NCI-H128 (cell line): ENCODE results near the gene MAPKAPK2.

Experiments used
- DNase-seq: peaks from one replicate; lab custom pipeline; 2025; ENCODE audit not compliant: unreplicated experiment; lab: John Stamatoyannopoulos, UW

The MAPKAPK2 gene

DNA sequence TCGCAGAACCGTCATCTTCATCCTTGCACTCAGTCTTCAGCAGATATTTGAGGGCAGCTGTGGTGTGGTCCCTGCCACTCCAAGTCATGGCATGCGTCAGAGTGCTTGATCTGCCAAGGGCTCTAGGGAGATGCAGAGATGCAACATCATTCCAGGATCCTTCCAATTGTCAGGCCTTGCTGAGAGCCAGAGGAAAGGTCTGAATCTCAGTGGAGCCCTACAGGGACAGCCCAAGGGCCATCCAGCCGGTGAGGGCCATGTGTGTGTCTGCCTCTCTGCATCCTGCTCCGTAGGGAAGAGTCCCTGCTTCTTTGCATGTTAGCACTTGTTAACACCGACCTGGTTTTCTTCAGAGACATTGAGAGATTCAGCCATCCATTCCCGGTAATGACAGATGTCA lies 17.6 kb downstream of the MAPKAPK2 start:
- DNase-seq, result no peak

DNA sequence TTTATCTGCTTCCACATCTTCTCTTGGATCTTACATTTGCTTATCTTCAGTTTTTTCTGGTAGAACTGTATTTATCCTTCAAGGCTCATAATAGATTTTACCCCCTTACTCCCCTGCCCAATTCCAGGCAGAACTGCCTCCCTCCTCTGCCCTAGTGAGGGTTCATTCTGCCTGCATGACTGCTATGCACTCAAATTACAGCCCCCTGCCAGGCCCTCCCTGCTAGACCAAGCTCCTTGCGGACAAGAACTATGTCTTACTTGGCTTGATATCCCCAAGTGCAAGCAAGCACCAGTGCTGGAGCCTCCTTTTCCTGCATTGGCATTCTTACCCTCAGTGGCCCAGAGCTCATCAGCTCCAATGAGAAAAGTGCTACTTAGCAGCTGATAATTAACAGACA lies 18.1 kb downstream of the MAPKAPK2 start:
- DNase-seq, result no peak

GRCh38 chr1:206703661-206704060 lies 19.0 kb downstream of the MAPKAPK2 start:
- DNase-seq, result no peak

GRCh38 chr1:206704226-206704625 lies 19.5 kb downstream of the MAPKAPK2 start:
- no peak for DNase-seq

- DNase-seq, result peak; percentile 88
Observed at GRCh38 chr1:206705191-206705590, 20.5 kb downstream of the MAPKAPK2 start.

GRCh38 chr1:206705726-206706297 lies 21.1 kb downstream of the MAPKAPK2 start:
- no peak for DNase-seq

DNA sequence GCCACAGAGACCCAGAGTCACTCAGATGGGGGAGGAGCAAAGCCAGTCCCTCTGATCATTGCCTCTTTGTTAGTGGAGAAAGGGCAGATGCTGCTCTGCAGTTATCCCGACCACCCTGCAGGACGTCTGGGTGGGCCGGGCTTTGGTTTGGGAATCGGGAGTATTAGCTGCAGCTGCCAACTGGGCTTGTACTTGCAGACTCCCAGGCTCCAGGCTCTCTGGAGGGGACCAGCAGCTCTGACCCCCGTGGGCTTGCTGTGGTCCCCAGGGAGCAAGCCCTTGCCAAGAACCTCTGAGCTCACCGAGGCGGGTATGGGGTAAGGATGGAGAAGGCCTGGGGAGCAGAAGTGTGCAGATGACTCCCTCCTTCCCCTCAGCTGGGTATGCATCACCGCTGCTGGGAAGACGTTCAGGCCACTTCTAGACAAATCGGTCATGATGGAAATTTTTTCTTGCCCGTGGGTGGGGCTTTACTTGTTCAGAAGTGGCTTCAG lies 21.6 kb downstream of the MAPKAPK2 start:
- no peak for DNase-seq

GRCh38 chr1:206706806-206707366 lies 22.2 kb downstream of the MAPKAPK2 start:
- no peak for DNase-seq

- DNase-seq, result no peak
Observed at GRCh38 chr1:206708058-206708457, 23.4 kb downstream of the MAPKAPK2 start.

DNA sequence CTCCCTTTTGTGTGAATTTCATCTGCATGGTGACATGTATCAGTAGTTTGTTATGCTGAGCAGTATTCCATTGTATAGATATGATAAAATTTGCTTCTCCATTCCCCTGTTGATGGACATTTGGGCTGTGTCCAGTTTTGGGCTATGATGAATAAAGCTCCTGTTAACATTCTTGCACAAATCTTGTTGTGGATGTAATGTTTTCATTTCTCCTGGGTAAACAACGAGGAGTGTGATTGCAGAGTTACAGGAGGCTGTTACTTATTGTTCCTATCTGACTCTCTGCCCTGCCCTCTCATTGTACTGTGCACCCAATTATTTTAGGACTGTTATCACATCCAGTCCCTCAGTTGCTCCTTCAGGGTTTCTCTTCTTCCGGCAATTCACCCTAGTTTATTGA lies 24.2 kb downstream of the MAPKAPK2 start:
- DNase-seq, result no peak

DNA sequence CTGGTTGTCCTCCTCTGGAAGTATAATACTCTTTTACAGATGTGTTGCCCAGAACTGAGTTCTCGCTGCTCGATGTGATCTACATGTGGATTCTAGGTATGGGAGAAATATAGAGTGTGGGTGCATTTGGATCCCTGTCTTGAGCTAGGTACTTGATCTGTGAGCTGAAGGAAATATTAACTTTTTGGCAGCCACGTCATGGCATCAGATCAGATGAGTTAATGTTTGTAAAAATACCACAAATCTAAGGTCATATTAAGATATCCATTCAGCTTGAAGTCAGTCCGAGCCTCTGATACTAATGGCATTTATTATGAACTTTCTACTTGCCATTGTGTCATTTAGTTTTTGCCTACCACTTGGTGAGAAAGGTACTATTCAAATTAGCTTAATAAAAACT lies 24.6 kb downstream of the MAPKAPK2 start:
- DNase-seq, result no peak

DNA sequence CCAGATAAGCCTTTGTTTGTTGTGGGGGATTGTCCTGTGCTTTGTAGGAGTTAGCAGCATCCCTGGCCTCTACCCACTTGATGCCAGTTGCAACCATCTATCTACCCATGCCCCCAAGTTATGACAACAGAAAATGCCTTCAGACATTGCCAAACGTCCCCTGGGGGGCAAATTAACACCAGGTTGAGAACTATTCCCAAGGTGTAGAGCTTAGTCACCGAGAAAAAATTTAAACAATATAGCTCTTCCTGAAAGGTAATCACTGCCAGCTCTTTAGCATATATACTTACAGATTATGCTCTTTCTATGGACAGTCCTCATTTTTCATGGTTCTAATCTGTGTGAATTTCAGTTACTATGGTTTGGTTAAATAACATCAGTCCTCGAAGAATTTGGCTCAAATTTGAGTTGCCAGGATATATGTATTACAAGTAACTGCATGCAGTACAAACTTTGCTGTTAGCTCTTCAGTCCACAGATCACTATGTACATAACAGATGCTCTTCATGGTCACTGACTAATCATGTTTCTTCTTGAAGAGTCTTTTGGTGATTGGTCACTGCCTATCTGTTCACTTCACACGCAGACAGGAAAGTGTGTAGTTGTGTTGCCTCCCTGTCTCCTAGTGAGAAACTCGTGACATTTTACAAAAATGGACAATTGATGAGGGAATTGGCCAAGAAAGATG lies 25.2 kb downstream of the MAPKAPK2 start:
- no peak for DNase-seq

- no peak for DNase-seq
Observed at GRCh38 chr1:206710460-206710823, 25.7 kb downstream of the MAPKAPK2 start.

- DNase-seq, result no peak
Observed at GRCh38 chr1:206713070-206713469, 28.4 kb downstream of the MAPKAPK2 start.

- DNase-seq, result no peak
Observed at GRCh38 chr1:206713910-206714312, 29.2 kb downstream of the MAPKAPK2 start.

DNA sequence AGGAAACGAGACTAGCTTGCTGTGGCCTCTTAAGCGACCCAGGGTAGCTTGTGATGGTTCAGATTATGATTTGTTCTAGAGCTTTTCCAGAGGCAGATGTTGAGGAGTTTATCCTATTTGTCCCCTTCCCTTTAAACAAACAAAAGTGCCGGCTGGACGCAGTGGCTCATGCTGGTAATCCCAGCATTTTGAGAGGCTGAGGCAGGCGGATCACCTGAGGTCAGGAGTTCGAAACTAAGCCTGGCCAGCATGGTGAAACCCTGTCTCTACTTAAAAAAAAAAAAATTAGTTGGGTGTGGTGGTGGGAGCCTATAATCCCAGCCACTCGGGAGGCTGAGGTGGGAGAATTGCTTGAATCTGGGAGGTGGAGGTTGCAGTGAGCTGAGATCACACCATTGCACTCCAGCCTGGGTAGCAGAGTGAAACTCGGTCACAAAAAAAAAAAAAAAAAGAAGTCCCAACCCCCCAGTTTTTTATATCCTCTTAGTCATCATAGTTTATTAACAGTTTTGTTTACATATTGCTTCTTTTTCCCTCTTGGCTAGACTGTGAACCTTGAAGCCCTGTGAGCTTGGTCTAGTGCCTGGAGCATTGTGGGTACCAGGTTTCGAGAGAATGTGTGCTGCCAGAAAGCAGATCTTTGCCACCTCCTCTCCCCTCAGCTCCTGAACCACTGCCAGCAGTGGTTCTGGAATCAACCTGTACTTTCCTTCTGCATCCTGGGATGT lies 29.8 kb downstream of the MAPKAPK2 start:
- DNase-seq, result no peak

DNA sequence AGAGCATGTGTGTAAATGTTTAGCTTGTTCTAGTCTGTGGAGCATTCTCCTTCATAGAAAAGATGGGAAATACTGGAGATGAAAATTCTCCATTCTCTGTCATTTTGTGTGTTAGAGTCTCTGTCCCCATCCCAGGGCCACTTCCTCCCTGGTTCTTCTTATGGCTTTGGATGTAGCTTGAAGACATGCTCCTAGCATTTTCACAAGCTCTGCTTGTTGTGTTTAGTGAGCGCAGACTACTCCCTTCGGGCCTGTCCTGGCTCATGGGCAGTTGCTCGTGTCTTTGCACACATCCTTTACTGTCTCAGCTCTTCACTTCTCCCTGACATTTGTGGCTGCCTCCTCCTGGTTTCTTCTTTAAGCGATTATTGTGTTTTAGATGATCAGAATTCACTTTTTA lies 30.4 kb downstream of the MAPKAPK2 start:
- DNase-seq, result no peak

- no peak for DNase-seq
Observed at GRCh38 chr1:206715552-206716158, 30.9 kb downstream of the MAPKAPK2 start.

DNA sequence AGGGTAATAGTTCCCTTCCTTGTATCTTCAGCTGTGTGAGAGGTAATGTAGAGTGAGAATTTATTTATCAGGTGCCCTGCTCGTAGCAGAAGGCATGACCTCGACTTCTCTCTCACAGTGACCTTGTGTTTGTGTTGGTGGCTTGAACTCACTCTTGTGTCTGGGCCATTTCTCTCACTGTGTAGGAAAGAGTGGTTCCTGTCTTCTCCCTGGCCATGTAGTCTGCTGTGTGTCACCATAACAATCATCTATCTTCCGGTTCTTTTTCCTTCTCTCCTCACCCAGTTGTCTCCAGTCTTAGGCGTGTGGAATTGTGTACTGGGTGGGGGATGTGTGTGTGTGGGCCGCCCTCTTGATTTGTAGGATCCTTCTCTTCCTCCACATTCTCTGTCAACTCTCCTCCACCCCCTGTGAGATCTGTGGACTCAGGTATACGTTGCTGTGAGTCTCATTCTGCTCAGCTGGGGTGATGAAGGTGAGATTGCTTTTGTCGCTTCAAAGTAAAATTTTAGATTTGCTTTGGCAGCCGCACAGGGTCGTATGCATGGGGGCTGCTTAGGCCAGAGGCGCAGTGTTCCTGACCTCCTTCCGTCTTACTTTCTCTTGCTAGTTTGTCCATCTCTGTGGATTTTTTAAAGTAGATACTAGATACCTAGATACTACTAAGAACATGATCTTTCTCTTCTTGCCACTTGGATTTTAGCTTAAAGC lies 31.6 kb downstream of the MAPKAPK2 start:
- DNase-seq, result no peak

- no peak for DNase-seq
Observed at GRCh38 chr1:206716870-206717673, 32.4 kb downstream of the MAPKAPK2 start.
